ENCODE measurements around the gene NR2F6. TPM values are rescaled to one million over a fixed set of nuclear protein-coding genes. Genes with fewer than 3 reads are reported as not detected.
A peak's percentile ranks its signal among the peaks of the same experiment; 100 is the strongest.

Gene NR2F6
- total and polyA plus RNA-seq, 2 of the 4 experiments (the other 2 are of a cell fraction): 8.4 to 20.5 TPM

DNA sequence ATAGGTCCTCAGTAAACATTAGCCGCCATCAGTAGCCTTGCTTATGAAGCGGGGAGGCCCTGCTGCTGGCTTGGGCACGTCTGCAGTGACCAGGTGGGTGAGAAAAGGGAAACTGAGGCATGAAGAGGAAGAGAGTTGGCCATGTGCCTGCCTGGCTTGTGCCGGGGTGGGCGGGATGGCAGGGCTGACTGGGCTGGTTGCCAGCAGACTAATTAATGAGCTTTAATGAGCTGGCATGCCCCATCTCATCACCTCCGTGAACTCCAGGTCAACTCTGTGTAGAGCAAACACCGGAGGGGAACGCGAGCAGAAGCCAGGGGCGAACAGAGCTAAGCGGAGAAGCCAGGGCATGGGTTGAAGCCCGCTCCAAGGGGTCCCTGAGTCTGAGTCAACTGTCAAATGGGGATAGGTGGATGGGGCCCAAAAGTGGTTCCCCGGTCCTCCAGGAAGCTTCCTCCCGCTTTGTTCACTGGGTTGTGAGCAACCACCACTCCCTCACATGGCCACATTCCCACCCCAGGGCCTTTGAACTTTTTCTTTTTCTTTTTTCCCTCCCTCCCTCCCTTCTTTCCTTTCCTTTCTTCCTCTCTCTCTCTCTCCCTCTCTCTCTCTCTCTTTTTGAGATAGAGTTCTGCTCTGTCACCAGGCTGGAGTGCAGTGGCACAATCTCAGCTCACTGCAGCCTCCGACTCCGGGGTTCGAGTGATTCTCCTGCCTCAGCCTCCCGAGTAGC, 8.7 kb downstream of the NR2F6 start:
- no peak overlapping the region for H3K23ac ChIP-seq (ENCODE audit: low read depth, low read length)
- H4K8ac ChIP-seq (ENCODE audit: low read depth in 2 of 2, low read length in 2 of 2): peak overlapping the region in 1 of 2 experiments; percentile 93; a peak in 1 of 4 replicates
- H2BK5ac ChIP-seq (ENCODE audit: low read depth, low read length, poor library complexity, severe bottlenecking): no peak overlapping the region
- DNase-seq (no peak), ATAC-seq (ENCODE audit: low read depth) (no peak)
- H3K18ac ChIP-seq (ENCODE audit: low read depth, low read length): no peak overlapping the region
- no peak overlapping the region; the same call in 1 of the 2 replicates for H3K9ac ChIP-seq (ENCODE audit: low read depth, low read length)
- peak overlapping the region; percentile 66 for H2AK5ac ChIP-seq (ENCODE audit: low read depth, low read length)
- H2BK15ac ChIP-seq (ENCODE audit: low read depth, low read length): no peak overlapping the region
- BruUV-seq (replicated peaks): no TSS peak
- H2AFZ ChIP-seq (replicated peaks; ENCODE audit: low read length, poor library complexity): no peak overlapping the region
- no peak overlapping the region for H2BK20ac ChIP-seq (ENCODE audit: low read depth, low read length)
- 87% methylated on average over 6 of the region's 18 CpGs; no CpG with 5 or more reads in 1 of the 2 experiments for WGBS, 2 experiments (ENCODE audit: extremely low coverage in 2 of 2, insufficient read length in 1 of 2)
- H3K4me2 ChIP-seq (ENCODE audit: low read depth, low read length): no peak overlapping the region
- H3K79me1 ChIP-seq (ENCODE audit: low read depth in 1 of 2, low read length in 2 of 2): peaks cover 43 to 61% of the 10 kb centered on the region in 2 experiments
- H3K27me3 ChIP-seq (ENCODE audit: control insufficient read depth, insufficient read depth, low read length): no peaks in the 10 kb centered on the region
- dilution Hi-C loops (cut with HindIII; ENCODE audit: low sequenced_read_pairs, unreplicated experiment): no loop called here
- TF ChIP-seq CHD1 (IDR thresholded peaks at IDR 0.05; ENCODE audit: low read depth, low read length) (no peak), SMC3 (IDR thresholded peaks at IDR 0.05; ENCODE audit: low read depth, low read length) (no peak), CEBPB (IDR thresholded peaks at IDR 0.05; ENCODE audit: low read depth, low read length) (no peak), RFX5 (IDR thresholded peaks at IDR 0.05; ENCODE audit: low read depth, low read length) (no peak), NFE2L2 (IDR thresholded peaks at IDR 0.05; ENCODE audit: low read depth, low read length) (no peak), BHLHE40 (IDR thresholded peaks at IDR 0.05; ENCODE audit: low read depth, low read length) (no peak), POLR2A (IDR thresholded peaks at IDR 0.05; ENCODE audit: low read depth, low read length) (no peak), MAZ (IDR thresholded peaks at IDR 0.05; ENCODE audit: borderline replicate concordance, low read depth, low read length) (no peak), MXI1 (IDR thresholded peaks at IDR 0.05; ENCODE audit: borderline replicate concordance, low read depth, low read length) (no peak), FOS (IDR thresholded peaks at IDR 0.05; ENCODE audit: low read depth, low read length) (no peak), RCOR1 (IDR thresholded peaks at IDR 0.05; ENCODE audit: insufficient replicate concordance, low read length) (no peak), MAFK (IDR thresholded peaks at IDR 0.05; ENCODE audit: low read depth, low read length) (no peak)
- TF ChIP-seq, protein P1, sequence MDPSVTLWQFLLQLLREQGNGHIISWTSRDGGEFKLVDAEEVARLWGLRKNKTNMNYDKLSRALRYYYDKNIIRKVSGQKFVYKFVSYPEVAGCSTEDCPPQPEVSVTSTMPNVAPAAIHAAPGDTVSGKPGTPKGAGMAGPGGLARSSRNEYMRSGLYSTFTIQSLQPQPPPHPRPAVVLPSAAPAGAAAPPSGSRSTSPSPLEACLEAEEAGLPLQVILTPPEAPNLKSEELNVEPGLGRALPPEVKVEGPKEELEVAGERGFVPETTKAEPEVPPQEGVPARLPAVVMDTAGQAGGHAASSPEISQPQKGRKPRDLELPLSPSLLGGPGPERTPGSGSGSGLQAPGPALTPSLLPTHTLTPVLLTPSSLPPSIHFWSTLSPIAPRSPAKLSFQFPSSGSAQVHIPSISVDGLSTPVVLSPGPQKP (IDR thresholded peaks at IDR 0.05; ENCODE audit: borderline replicate concordance, low read depth, low read length): no peak
- TF ChIP-seq, protein P2, sequence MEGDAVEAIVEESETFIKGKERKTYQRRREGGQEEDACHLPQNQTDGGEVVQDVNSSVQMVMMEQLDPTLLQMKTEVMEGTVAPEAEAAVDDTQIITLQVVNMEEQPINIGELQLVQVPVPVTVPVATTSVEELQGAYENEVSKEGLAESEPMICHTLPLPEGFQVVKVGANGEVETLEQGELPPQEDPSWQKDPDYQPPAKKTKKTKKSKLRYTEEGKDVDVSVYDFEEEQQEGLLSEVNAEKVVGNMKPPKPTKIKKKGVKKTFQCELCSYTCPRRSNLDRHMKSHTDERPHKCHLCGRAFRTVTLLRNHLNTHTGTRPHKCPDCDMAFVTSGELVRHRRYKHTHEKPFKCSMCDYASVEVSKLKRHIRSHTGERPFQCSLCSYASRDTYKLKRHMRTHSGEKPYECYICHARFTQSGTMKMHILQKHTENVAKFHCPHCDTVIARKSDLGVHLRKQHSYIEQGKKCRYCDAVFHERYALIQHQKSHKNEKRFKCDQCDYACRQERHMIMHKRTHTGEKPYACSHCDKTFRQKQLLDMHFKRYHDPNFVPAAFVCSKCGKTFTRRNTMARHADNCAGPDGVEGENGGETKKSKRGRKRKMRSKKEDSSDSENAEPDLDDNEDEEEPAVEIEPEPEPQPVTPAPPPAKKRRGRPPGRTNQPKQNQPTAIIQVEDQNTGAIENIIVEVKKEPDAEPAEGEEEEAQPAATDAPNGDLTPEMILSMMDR (conservative IDR thresholded peaks at IDR 0.05; ENCODE audit: low read depth, low read length): no peak
- TF ChIP-seq, protein P3, sequence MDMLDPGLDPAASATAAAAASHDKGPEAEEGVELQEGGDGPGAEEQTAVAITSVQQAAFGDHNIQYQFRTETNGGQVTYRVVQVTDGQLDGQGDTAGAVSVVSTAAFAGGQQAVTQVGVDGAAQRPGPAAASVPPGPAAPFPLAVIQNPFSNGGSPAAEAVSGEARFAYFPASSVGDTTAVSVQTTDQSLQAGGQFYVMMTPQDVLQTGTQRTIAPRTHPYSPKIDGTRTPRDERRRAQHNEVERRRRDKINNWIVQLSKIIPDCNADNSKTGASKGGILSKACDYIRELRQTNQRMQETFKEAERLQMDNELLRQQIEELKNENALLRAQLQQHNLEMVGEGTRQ (IDR thresholded peaks at IDR 0.05; ENCODE audit: low read depth, low read length): no peak
- ChIA-PET CTCF (no interaction called here), POLR2A (ENCODE audit: unreplicated experiment) (no interaction called here)
- H3K4me3 ChIP-seq (ENCODE audit: insufficient read depth, low read depth, low read length): no peak overlapping the region
- no peak overlapping the region for H3K27ac ChIP-seq (ENCODE audit: insufficient read depth, low read length)
- in situ Hi-C loops (cut with MboI; ENCODE audit: low sequenced_read_pairs): no loop called here
- no peak overlapping the region for H3K56ac ChIP-seq (ENCODE audit: extremely low read depth, insufficient read depth, low read length)
- no peak overlapping the region for H3K14ac ChIP-seq (replicated peaks; ENCODE audit: low read depth, low read length)
- peak overlapping the region; percentile 94 for H2AK9ac ChIP-seq (replicated peaks; ENCODE audit: low read depth, low read length, poor library complexity)
- H4K5ac ChIP-seq (ENCODE audit: low read depth, low read length): no peak overlapping the region
- peak overlapping the region; percentile 6; the same call in 1 of the 2 replicates for H4K91ac ChIP-seq (ENCODE audit: insufficient read depth, low read depth, low read length)
- peaks cover 20% of the 10 kb centered on the region for H4K20me1 ChIP-seq (ENCODE audit: insufficient read depth, low read length)
- H3K9me3 ChIP-seq (ENCODE audit: control insufficient read depth, insufficient read depth, low read length): no peaks in the 10 kb centered on the region
- H3K9me1 ChIP-seq (ENCODE audit: insufficient read depth, low read length): peaks cover 5% of the 10 kb centered on the region
- intact Hi-C loops (cut with micrococcal nuclease): no loop called here
- no peak overlapping the region for H2BK120ac ChIP-seq (ENCODE audit: low read depth, low read length)
- H3K36me3 ChIP-seq (ENCODE audit: control insufficient read depth, insufficient read depth, low read length): peaks cover 28% of the 10 kb centered on the region
- H3K4me1 ChIP-seq (ENCODE audit: control insufficient read depth, insufficient read depth, low read length): peaks cover 12% of the 10 kb centered on the region
- 0 out of 2 replicates have a peak overlapping the region, but pooled peaks have one; percentile 35 for H3K4ac ChIP-seq (ENCODE audit: low read depth, low read length)

Measured in IMR-90 (cell line).